Activated CD4-positive, alpha-beta T cell treated with anti-CD3 and anti-CD28 coated beads, Interleukin-2, amount 50 U/mL, for 24 hours (primary cell): ENCODE data around the gene PDE7B.

Experiments used
- DNase-seq, 2 donors: peaks; one replicate each; pipeline ENCODE4 v3.0.0-alpha.2; 2020; ENCODE audit warnings: low read depth in 1 of 2, low spot score in 1 of 2

PDE7B gene

DNA sequence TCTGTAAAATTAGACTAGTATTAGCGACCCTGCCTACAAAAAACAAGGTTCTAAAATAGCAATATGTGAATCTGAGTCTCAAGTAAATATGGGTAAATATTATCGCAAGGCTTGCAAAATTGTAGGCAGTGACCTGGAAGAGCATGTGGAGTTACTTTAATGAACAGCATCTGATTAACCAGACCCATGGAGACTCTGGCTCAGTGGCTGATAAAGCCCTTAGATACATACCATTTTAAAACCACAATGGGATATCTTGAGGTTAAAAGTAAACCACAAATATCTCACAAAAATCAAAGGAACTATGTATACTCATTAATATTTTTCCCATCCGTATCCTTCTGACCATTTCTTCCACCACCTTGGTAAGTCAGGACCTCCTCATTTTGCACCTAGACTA is 211.6 kb downstream of the PDE7B start:
- no peak for DNase-seq

DNA sequence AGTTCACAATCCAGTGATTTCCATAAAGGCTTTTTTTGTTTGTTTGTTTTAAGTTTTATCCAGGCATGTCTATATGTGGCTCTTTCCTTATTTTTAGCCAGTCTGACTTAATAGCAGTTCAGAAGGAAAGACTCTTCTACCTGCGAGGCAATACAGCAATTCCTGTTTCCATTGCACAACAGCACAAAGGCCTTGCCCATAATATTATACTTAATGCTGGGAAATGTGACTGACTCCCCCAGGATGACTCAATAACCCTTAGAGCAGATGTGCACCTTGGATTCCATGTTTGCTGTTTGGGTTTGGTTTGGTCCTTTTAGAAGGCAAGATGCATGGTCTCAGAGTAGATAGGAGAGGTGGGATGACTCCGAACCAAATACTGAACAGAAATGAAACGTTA is 214.5 kb downstream of the PDE7B start:
- no peak for DNase-seq

DNA sequence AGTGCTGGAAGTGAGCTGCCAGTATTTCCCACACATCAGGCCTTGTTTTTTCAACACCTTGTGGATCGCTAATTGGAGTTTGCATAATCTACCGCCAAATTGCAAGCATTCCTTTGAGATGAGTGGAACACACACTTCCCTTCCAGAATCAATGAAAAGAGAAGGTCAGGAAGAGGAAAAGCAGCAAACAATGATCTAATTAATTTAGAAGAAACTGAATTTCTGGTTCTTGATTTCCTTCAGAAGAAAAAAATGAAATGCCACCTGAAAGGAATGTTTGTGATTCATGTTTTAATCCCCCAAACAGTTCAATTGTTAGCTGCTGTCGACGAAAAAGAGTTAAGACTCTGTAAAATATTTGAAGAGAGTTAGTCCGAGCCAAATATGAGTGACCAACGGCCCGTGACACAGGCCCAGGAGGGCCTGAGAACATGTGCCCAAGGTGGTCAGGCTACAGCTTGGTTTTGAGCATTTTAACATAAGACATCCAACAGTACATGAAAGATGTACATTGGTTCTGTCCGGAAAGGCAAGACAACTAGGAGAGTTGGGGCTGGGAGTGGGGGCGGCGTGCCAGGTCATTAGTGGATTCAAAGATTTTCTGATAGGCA is 216.3 kb downstream of the PDE7B start:
- DNase-seq = no peak

DNA sequence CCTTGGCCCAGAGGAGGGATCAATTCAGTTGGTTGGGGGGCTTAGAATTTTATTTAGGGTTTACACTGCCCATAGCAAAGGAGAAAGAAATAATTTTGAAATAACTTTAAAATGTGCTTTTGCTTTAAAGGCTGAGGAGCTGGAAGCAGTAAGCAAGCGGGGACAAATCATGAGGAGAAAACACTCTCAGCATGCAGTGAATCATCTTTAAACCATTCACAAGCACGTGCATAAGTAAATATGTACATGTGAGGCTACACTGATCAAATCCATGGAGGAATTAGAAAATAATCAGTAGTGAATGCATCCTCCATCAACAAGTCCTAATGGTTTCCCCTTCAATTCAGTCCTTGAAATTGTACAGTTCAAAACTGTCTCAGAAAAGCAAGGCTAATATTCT is 217.6 kb downstream of the PDE7B start:
- no peak for DNase-seq

DNA sequence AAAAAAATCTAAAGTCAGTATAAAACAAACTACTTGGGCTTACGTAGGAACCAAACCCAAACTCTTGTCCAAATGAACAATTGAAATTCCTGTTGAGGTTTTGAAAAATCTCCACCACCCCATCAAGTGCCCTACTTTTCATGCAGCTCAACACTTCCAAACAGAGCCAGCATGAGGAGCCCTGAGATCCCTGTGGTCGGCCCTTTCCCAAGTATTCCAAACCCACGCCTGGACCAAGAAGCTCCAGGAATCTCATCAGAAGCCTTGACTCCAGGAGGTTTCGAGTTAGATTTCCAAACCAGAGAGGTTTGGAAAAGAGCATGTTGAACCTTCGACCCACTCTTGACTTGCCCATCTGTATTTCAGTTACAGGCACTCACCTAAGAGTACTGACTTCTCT is 219.3 kb downstream of the PDE7B start:
- no peak for DNase-seq

DNA sequence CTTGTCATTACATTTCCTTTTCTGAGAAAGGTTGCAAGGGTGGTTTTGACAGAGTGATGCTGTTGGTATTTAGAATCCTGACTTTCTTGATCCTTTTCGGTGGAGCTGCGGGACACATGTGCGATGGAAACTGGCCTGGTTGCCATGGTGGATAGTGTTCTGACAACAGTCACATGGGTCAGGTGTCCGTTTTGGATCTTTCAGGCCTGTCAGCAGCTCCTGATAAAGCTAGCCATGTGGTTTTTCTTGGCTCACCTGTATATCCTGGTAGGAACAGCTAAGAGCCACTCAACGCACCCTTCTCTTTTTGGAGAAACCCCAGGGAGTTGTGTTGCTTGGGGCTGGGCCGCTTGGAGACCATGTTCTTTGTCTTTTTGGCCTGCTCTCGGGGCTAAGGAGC is 221.2 kb downstream of the PDE7B start:
- DNase-seq = no peak

DNA sequence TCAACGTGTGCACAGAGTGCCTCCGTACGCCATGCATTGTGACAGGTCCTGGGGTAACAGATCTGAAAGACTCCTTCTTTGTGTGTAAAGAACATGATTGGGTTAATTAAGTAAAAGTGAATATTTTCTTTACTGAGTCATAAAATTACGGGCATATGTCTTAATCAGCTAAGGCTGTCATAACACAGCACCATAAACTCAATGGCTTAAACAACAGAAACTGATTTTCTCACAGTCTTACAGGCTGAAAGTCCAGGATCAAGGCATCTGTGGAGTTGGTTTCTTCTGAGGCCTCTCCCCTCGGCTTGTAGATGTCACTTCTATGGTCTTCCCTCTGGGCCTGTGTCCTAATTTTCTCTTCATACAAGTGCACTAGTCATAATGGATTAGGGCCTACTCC is 221.7 kb downstream of the PDE7B start:
- DNase-seq = no peak

DNA sequence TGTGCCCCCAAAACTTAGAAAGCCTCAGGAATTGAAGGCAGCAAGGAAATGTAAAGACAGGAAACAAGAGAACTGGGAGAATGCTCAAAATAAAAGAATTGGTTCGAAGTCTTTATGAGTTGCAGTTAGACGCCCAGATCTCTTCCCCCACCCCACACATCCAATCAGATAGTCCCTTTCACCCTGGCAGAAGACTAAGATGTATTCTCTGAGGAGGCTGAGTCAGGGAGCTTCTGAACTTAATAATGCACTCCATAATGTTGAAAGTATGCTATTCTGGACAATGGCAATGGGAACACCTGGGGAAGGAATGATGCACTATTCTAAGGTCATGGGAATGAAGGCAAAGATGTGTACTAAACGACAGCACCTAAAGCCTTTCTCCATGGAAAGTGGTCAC is 225.0 kb downstream of the PDE7B start:
- DNase-seq = no peak

DNA sequence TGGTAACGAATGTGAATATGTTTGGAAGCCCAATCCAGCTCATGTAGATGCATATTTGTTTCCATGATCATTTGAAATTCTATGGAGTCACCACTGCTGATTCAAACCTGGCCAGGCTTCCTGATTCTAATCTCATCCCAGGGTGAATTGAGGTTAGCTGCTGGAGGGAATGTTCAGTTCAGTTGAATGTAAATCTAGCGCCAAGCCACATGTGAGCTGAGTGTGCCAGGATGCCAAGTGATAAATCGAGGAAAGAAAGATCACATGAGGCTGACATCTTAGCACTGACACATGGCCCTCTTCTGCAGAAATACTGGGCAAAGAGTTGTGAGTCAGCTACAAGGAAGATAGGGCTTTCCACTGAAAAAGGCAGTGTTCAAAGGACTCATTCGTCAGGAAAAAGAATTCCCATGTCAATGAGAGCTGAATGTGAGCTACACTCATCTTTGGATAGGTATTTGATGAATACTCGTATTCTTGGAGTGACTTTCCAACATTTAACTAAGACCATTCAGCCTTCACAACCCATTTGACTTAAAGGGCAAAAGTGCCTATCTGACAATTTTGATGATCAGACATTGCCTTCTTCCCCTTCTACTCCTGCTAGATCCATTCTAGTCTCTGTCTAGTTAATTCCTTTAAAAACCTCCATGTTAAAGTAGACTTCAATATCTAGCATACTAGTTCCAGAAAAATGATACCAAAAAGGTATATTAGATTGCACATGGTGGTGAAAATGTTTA is 226.5 kb downstream of the PDE7B start:
- DNase-seq = no peak

DNA sequence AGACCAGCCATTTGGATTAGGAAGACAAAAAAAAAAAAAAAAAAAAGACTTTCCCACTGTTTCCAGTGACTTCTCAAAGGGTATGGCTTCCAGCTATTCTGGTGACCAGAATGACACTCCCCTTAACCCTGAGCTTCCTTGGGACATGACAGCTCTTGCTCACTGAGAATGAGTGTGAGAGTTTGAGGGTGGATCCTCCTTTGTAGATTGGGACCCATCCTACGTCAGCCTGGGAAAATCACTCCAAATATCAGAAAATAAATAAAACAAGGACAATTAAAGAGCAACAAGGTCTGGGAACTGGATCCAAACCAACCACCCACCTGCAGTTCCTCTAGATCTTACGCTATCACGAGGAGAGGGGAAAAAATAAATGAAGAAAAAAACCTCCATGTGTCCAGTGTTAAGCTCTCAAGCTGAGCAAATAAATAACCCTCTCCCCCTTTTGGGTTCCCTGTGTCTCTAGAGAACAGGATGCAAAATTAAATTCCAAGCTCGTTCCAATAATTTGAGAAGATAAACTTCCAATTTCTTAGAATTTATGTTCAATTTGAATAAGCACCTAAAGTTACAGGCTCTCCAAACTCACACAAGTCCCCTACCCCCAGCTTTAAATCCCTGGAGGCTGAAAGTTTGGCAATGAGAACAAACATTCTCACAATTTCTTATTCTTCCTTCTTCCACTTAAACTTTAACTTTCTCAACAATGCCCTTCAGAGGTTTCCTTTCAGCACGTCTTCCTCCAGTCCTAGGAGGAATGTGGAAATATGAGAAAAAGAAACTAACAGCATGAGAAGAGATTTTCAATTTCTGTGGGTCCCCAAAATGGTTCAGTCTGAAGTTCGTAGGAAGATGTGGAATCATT is 228.4 kb downstream of the PDE7B start:
- no peak for DNase-seq

DNA sequence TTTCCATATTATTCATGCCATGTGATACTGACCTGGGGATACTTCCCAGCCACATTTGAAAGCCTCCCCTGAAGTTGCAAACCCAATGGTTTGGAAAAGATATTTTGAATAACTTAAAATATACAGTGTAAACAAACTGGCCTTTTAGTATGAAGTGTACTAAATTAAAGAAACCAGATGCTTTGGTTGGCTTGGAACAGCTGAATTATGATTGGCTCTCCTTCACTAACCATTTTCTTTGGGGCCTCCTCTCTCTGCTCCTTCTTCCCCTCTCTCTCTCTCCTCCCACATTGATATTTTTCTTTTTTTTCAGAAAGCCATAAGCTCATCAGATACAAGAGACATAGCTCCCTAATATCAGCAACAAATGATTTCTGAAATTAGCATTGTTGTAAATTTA is 232.0 kb downstream of the PDE7B start:
- no peak for DNase-seq

DNA sequence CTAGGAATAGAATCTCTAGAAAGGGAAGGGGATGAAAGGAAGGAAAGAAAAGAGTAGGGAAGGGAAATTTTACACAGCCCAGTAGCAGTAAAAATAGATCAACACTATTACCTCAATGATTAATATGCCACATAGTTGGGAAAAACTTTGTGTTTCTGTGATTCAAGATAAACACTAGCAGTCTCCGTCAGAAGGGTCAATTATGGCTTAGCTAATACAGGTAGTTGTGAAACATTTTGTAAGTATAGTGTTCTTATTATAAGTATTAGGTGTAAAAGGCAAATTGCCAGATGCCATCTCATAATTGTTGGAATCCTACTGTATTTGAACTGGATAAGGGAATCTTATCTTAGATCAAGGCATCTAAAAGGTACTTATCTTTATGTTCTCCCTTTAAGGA is 232.9 kb downstream of the PDE7B start:
- DNase-seq = no peak

DNA sequence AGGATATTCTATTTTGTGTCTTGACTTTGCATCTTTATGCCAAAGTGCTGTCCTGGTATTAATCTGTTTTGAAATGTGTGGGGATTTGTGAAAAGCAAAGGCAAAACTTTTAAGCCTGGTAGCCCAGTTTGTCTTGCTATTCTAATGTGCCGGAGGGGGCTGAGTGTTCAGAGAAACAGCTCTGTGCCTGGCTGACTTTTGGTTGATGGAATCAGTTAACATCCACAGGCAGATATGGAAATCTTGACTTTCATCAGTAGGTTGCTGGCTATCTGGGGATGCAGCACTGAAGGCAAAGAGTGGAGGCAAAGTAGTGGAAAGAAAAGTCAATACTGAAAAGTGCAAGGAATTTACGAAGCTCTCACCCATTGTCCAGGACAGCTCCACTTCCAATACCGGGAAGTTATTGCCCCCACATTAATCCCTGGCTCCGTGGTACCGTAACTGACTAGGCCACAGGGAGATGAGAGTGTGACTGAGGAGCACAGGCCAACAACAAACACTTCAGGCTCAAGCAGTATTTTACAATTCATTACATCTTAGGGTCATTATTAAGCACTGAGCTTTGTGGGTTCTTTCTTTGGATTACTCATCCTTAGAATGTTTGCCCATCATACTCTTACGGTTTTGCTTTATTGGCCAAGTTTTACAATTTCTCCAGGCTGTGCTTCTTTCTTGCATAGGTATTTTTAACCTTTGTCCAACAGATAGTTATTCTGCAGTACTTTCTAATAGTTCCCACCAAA is 234.0 kb downstream of the PDE7B start:
- no peak for DNase-seq

DNA sequence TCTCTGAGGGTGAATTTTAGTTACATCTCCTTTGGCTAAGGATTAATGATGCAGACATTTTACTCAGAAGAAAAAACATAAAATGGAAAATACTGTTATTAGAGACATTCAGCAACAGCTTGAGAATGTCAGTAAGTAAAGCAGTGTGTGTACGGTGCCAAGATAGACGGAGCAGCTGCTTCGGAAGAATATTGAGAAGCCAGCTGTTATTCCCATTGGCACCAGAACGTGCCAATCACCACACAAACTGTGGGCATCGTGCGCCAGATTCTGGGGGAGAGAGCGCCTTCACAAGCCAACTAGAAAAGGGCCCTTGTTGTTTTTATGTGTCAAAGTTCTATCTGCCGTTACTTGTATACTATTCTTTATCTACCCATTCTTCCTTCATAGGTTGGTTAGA is 235.2 kb downstream of the PDE7B start:
- no peak for DNase-seq

DNA sequence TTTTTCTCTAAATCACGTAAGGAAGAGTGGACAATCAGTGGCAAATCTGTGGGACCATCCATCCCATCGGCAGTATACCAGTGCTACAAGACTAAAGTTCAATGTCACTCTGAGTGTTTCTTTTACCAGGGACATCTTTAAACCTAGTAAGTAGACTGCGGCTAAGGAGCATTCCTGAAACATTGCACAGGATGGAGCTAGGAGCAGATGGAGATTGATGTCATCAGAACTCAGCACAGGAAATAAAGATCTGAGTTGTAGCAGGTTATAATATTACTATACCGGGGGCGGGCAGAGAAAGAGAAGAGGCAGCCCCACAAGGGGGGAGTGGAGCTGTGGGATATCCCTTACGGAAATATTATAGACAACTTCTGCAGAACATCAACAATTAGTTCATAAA is 236.5 kb downstream of the PDE7B start:
- no peak for DNase-seq

DNA sequence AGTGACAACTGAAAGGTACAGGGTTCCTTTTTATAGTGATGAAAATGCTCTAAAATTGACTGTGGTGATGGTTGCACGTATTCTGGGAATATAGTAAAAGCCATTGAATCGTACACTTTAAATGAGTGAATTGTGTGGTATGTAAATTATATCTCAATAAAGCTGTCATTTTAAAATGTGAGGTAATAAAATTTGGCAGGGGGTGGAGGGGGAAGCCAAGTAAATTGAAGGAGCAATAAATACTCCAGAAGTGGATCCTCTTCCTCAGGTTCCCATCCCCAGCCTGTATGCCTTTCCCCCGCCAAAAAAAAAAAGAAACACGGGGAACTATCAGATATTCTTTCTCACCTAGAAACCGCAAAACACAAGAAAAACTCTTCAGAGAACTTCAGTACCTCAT is 237.2 kb downstream of the PDE7B start:
- no peak for DNase-seq

DNA sequence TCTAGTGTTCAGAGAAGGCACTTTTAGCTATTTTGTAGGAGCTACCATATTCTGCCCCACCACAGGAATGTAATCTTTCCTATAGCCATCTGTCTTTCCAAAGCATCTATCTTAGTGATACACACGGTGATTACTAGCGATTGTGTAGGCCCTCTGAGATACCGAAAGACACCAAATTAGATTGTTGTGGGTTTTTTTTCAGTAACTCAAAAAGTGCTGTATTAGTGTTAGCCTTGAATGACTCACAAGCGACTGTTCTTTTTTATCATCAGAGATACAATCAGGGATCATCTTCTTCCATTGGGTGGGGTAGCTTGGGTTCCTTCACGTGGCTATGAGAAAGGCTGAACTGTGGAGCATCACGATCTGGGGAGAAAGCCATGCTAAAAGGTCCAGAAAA is 238.4 kb downstream of the PDE7B start:
- no peak for DNase-seq

DNA sequence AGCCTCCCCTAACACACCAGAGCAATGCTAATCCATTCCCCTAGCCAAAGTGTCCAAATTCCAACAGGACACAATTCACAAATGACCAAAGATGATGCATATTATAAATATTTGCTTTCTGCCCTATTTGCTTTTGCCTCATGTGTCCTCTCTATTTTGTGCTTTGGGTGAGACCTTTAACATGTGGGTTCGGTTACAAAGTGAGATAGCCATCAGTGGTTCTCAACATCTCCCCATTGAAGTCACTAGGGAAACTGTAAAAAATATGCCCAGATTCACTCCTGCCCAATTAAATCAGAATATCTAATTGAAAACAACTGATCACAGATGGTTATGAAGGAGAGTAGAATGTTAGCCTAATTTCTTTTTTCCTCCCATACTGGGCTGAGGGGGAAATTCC is 239.4 kb downstream of the PDE7B start:
- DNase-seq = no peak

DNA sequence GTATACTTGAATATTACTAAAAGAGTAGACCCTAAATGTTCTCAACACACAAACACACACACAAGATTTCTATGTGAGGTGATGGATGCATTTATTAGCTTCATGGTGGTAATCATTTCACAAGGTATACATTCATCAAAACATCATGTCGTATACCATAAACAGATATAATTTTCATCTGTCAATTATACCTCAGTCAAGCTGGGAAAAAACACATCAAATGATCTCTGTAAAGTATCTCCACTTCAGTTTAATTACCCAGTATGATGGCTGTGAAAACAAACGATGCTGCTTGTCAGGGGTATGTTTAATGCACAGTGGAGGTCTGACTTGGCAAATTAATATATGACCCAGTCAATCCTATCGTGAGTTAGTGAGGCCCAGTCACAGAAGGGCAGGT is 241.4 kb downstream of the PDE7B start:
- DNase-seq = no peak

DNA sequence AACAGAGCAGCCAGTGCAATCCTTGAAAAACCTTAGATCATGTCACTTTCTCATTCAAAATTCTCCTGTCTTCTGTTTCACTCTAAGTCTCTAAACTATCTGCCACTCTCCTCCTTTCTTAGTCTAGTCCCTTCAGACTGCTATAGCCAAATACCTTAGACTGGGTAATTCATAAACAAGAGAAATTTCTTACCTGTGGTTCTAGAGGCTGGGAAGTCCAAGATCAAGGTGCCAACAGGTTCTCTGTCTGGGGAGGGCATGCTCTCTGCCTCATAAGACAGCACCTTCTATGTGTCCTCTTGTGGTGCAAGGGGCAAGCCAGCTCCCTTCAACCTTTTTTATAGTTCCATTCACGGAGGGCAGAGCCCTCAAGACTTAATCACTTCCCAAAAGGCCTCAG is 242.3 kb downstream of the PDE7B start:
- DNase-seq = no peak

DNA sequence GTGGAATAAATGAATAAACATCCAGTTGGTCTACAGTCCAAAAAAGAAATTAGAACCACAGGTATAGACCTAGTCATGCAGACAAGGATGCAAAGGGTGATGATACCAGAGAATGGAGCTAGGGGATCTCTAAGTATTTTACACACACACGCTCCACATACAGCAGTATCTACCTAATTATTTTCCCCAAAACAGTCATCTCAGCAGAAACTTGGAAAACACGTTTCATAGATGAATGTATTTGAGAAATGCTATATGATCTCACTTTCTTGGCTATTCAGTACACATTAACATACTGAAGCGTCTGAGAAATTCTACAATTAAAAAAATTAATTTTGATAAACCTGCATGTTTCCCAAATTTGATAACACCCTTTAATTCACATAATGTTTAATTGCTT is 243.3 kb downstream of the PDE7B start:
- no peak for DNase-seq

DNA sequence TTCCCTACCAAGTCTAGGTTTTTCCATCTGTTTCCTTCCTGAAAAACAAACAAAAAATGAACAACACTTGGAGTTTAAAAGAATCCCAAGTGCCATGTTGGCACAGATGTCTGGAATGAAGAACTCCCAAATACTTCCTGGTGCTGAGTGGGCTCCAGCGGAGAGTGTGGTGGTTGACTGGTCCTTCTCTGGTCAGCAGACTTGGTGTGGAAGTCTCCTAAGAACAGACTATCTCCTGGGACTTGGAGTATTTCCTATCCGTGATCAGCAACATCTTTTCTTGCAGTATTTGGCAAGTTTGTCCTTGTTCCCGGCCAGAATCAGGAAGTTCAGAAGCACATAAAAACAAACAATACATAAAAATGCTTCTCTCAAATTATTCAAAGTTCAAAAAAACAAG is 244.5 kb downstream of the PDE7B start:
- DNase-seq = no peak
